SU-DHL-6 (cell line): ENCODE results near the gene CRACR2A.

Source experiments
- H2AFZ ChIP-seq: fragments of 200-600 bp; sonication (generic); 2 replicates; pipeline ENCODE4 v1.6.1; 2014; ENCODE audit warnings: low read depth, mild to moderate bottlenecking, moderate library complexity, mixed read lengths, antibody characterized with exemption, low read length; ENCODE audit not compliant: severe bottlenecking
- H3F3A ChIP-seq: fragments of 200-600 bp; shearing (Covaris generic); 2 replicates; pipeline ENCODE4 v1.6.0; 2016; ENCODE audit warnings: antibody characterized with exemption, mild to moderate bottlenecking; ENCODE audit not compliant: insufficient read depth
- H3K27ac ChIP-seq: fragments of 200-600 bp; sonication (generic); 2 replicates; pipeline ENCODE4 v1.5.1; 2016; ENCODE audit warnings: low read depth, mild to moderate bottlenecking, low read length, moderate library complexity, mixed read lengths
- H3K27me3 ChIP-seq: fragments of 200-600 bp; sonication (generic), shearing (Covaris generic); 2 replicates; pipeline ENCODE4 v1.6.0; 2014; ENCODE audit warnings: mild to moderate bottlenecking, low read length
- H3K36me3 ChIP-seq: fragments of 200-600 bp; sonication (generic); 2 replicates; pipeline ENCODE4 v1.6.1; 2014; ENCODE audit warnings: mild to moderate bottlenecking, low read length, mixed read lengths
- H3K4me2 ChIP-seq: fragments of 300-600, 200-600 bp; shearing (Covaris generic), sonication (generic); 2 replicates; pipeline ENCODE4 v1.6.0; 2014; ENCODE audit warnings: low read length, low read depth, mild to moderate bottlenecking; ENCODE audit not compliant: poor library complexity, severe bottlenecking
- H3K4me3 ChIP-seq: fragments of 200-600 bp; sonication (generic); 2 replicates; pipeline ENCODE4 v1.5.1; 2014; ENCODE audit warnings: antibody characterized with exemption, low read length, mild to moderate bottlenecking, mixed read lengths; ENCODE audit not compliant: insufficient read depth, poor library complexity, severe bottlenecking
- H3K79me2 ChIP-seq: fragments of 200-600 bp; sonication (generic); 2 replicates; pipeline ENCODE4 v1.6.1; 2014; ENCODE audit warnings: mild to moderate bottlenecking, low read length, moderate library complexity; ENCODE audit not compliant: insufficient read depth
- H3K9ac ChIP-seq: fragments of 200-600 bp; sonication (generic); 2 replicates; pipeline ENCODE4 v1.7.0; 2014; ENCODE audit warnings: mild to moderate bottlenecking, low read length
- H3K9me2 ChIP-seq: fragments of 200-600 bp; sonication (generic); replicated peaks from 2 replicates; pipeline ENCODE4 v1.6.1; 2014; ENCODE audit warnings: low read length; ENCODE audit not compliant: insufficient read depth
- H3K9me3 ChIP-seq: fragments of 200-600 bp; sonication (generic); 2 replicates; pipeline ENCODE4 v1.6.1; 2014; ENCODE audit warnings: low read length, mixed read lengths; ENCODE audit not compliant: insufficient read depth
- H4K20me1 ChIP-seq: fragments of 200-600 bp; sonication (generic); 2 replicates; pipeline ENCODE4 v1.6.1; 2014; ENCODE audit warnings: low read depth, mild to moderate bottlenecking, antibody characterized with exemption, low read length, moderate library complexity, mixed read lengths
- EZH2phosphoT487 ChIP-seq: fragments of 200-600 bp; sonication (generic), shearing (Covaris generic); conservative IDR thresholded peaks from 2 replicates; pipeline ENCODE4 v1.6.1; 2018; ENCODE audit warnings: mild to moderate bottlenecking, antibody characterized with exemption, low read length, moderate library complexity, mixed read lengths
- TF ChIP-seq, protein P1 (sequence below): fragments of 200-600 bp; sonication (generic); IDR thresholded peaks from one replicate; pipeline ENCODE4 v1.5.1; 2017; ENCODE audit warnings: antibody characterized with exemption, mild to moderate bottlenecking, low read length, moderate library complexity; ENCODE audit not compliant: insufficient read depth, poor library complexity, severe bottlenecking

CRACR2A gene

DNA sequence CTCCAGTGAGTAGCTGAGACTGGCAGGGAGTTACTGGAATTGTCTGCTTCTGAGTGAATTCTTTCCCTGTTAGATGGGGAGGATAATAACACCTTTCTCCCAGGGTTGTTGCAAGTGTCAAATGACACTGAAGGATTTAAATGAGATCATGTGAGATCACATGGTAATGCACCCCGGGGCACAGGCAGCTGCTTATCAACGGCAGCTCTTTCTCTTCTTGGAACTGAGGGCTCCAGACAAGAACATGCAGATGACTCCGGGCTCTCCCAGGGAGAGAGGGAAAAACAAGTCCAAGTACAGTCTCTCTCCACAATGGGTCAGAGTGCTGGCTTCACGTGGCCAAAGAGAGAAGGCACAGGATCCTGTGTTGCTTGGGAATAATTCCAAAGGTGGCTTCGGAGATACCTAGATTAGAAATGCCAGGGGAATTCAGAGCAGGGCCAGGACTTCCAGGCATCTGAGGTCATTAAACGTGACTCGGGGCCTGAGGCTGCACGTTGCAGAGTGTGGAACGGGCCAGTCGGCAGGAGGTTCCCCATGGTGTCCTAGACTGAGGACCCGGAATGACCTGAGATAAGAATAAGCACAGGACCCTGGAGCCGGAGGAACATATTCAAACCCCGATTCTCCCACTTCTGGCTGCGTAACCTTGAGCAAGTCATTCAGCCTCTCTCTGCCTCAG is 152.7 kb downstream of the CRACR2A start:
- Histone ChIP-seq H3K27ac (no peak overlapping the region), H3K9me3 (no peaks in the 10 kb centered on the region), H3K9ac (no peak overlapping the region), H3F3A (no peaks in the 10 kb centered on the region), H4K20me1 (no peaks in the 10 kb centered on the region), H3K36me3 (no peaks in the 10 kb centered on the region), H3K4me2 (no peak overlapping the region), H3K9me2 (no peaks in the 10 kb centered on the region), H3K79me2 (no peaks in the 10 kb centered on the region), H2AFZ (no peak overlapping the region), H3K27me3 (no peaks in the 10 kb centered on the region), H3K4me3 (no peak overlapping the region)
- no peak for TF ChIP-seq EZH2phosphoT487
- TF ChIP-seq, protein P1, sequence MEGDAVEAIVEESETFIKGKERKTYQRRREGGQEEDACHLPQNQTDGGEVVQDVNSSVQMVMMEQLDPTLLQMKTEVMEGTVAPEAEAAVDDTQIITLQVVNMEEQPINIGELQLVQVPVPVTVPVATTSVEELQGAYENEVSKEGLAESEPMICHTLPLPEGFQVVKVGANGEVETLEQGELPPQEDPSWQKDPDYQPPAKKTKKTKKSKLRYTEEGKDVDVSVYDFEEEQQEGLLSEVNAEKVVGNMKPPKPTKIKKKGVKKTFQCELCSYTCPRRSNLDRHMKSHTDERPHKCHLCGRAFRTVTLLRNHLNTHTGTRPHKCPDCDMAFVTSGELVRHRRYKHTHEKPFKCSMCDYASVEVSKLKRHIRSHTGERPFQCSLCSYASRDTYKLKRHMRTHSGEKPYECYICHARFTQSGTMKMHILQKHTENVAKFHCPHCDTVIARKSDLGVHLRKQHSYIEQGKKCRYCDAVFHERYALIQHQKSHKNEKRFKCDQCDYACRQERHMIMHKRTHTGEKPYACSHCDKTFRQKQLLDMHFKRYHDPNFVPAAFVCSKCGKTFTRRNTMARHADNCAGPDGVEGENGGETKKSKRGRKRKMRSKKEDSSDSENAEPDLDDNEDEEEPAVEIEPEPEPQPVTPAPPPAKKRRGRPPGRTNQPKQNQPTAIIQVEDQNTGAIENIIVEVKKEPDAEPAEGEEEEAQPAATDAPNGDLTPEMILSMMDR = no peak

DNA sequence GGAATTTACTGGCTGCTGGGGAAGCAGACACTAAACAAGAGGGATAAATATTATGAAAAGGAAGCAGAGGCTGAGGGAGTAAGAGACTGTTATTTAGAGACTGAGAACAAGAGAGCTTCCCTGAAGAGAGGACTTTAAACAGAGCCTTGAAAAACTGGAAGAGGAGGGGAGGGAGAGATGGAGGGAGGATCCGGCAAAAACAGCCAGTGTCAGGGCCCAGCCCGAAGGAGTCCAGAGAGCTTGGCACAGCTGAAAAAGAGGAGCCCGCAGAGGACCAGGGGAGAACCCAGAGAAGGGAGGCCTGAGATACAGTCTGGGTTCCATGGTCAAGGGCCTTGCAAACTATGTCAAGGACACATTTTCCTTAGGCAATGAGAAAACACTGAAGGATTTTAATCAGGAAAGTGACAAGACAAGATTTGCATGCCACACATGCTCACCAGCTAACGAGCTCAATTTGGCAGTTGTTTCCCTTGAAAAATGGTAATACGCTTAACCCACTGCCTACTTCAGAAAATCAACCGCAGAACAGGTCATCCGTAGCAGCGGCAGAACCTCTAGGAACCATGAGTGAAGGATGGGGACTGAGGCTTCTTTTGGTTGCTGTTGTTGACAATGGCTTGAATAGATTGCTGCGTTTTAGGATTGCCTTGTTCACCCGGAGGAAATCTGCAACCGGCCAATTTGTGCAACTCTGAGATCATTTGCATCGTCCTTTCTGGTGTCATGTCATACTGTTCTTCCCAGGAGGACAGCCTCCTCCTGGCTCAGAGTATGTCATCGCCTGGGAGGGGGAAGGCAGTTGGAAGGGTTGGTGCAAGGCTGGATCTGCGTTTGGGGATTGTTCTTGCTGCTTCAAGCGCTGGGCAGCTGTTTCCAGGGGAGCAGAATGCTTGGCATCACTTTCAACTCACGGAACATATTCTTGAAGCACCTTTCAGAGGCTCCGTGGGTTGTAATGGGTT is 153.7 kb downstream of the CRACR2A start:
- Histone ChIP-seq H3K9ac (no peak overlapping the region), H2AFZ (no peak overlapping the region), H3K27me3 (no peaks in the 10 kb centered on the region), H3K36me3 (no peaks in the 10 kb centered on the region), H3F3A (no peaks in the 10 kb centered on the region), H4K20me1 (no peaks in the 10 kb centered on the region), H3K9me3 (no peaks in the 10 kb centered on the region), H3K27ac (no peak overlapping the region), H3K4me3 (no peak overlapping the region), H3K4me2 (no peak overlapping the region), H3K9me2 (no peaks in the 10 kb centered on the region), H3K79me2 (no peaks in the 10 kb centered on the region)
- no peak for TF ChIP-seq EZH2phosphoT487
- TF ChIP-seq, protein P1 = no peak

DNA sequence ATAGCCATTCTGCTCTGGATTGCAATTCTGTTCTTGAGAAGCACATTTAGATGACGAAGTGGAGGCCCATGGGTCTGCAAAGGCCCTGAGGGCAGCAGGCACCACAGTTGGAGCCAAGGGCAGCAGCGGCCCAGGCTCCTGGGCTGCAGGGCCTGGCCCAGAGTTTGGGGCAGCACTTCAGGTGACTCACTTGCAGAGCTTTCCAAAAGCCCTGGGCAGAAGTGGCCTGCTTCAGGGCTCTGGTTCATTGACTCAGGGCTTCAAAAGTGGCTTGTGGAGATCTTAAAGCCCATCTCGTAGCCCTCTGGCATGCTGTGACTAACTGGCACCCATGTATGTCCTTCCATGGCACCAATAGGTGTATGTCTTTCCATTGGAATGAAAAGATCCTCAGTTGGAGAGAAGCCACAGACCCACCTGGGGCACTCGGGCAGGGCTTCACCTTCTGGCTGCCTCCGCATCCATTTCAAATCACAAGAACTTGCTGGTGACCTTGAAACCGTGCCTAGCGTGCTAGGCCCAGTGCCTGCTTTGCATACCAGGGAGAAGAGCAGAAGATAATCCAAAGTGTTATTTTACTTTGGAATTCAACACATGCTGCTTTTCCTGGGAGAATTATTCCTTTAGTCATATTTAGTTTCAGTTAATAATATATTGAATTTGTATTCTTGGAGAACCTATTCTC is 155.2 kb downstream of the CRACR2A start:
- Histone ChIP-seq H3K27ac (no peak overlapping the region), H4K20me1 (no peaks in the 10 kb centered on the region), H3K27me3 (no peaks in the 10 kb centered on the region), H3K4me2 (no peak overlapping the region), H3K4me3 (no peak overlapping the region), H3K9ac (no peak overlapping the region), H3K36me3 (no peaks in the 10 kb centered on the region), H3K9me3 (no peaks in the 10 kb centered on the region), H3F3A (no peaks in the 10 kb centered on the region), H2AFZ (no peak overlapping the region), H3K9me2 (no peaks in the 10 kb centered on the region), H3K79me2 (no peaks in the 10 kb centered on the region)
- no peak for TF ChIP-seq EZH2phosphoT487
- TF ChIP-seq, protein P1 = no peak
